GM18907 (cell line): ENCODE measurements around the gene MIF4GD.
"Not testable (repeated sequence)": the region's sequence is repeated elsewhere in the genome, so short reads cannot be mapped to it uniquely, and the experiment has no call there.

Experiments
- ATAC-seq: cut with Tn5 transposase; IDR thresholded peaks from one replicate; pipeline ENCODE4 v1.9.1; 2021; ENCODE audit warnings: mild to moderate bottlenecking, moderate library complexity; ENCODE audit not compliant: unreplicated experiment

Gene MIF4GD

GRCh38 chr17:75262112-75262606 is 8.9 kb downstream of the MIF4GD start:
- ATAC-seq = peak; percentile 14

GRCh38 chr17:75261336-75262111 is 9.5 kb downstream of the MIF4GD start, which contains the start of the genes GGA3 and MRPS7:
TSS of gene GGA3 (minus strand) at chr17:75261606. CDS start at chr17:75261587, 19 bp downstream.
TSS of gene MRPS7 (plus strand) at chr17:75261879. CDS start at chr17:75261901, 22 bp downstream.
- ATAC-seq = peak; percentile 88

DNA sequence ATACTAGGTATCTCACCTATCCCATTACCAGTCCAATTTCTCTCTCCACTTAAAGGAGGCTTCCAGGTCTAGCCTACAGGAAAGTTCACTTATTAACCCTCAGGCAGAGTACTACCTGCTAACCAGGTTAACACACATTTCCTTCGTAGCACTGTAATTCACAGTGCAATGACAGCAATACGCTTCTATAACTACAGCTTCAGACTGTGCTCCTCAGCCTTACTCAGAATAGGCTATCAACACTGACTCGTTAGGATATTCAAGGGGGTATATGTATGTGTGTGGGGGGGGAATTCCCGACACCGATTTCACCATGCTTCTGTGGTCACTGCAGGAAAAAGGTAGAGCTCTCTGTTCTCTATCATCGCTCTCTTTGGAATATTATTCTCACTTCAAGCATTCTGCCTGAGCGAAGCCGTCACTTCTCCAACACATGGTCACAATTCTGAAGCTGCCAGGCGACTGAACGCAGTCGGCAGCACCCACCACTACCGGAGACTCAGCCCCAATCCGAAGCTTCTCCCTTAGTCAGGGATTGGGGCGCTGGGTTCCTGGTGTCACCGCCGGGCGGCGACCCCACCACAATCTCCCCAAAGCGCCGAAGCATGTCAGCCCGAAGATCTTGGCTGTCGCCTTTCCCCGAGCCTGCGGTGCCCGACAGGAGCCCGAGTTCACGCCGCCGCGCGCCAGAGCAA is 10.2 kb downstream of the MIF4GD start:
- ATAC-seq = peak; percentile 30

- not testable (repeated sequence) for ATAC-seq
Measured at GRCh38 chr17:75257228-75257627, 13.8 kb downstream of the MIF4GD start.

DNA sequence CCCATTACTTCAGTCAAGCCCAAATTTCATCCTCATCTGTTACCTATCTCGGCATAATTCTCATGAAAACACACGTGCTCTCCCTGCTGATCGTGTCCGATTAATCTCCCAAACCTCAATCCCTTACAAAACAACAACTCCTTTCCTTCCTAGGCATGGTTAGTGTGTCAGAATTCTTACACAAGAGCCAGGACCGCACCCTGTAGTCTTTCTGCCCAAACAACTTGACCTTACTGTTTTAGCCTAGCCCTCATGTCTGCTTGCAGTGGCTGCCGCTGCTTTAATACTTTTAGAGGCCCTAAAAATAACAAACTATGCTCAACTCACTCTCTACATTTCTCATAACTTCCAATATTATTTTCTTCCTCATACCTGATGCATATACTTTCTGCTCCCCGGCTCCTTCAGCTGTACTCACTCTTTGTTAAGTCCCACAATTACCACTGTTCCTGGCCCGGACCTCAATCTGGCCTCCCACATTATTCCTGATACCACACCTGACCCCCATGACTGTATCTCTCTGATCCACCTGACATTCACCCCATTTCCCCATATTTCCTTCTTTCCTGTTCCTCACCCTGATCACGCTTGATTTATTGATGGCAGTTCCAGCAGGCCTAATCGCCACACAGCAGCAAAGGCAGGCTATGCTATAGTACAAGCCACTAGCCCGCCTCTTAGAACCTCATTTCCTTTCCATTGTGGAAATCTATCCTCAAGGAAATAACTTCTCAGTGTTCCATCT is 14.9 kb downstream of the MIF4GD start:
- ATAC-seq = not testable (repeated sequence)

DNA sequence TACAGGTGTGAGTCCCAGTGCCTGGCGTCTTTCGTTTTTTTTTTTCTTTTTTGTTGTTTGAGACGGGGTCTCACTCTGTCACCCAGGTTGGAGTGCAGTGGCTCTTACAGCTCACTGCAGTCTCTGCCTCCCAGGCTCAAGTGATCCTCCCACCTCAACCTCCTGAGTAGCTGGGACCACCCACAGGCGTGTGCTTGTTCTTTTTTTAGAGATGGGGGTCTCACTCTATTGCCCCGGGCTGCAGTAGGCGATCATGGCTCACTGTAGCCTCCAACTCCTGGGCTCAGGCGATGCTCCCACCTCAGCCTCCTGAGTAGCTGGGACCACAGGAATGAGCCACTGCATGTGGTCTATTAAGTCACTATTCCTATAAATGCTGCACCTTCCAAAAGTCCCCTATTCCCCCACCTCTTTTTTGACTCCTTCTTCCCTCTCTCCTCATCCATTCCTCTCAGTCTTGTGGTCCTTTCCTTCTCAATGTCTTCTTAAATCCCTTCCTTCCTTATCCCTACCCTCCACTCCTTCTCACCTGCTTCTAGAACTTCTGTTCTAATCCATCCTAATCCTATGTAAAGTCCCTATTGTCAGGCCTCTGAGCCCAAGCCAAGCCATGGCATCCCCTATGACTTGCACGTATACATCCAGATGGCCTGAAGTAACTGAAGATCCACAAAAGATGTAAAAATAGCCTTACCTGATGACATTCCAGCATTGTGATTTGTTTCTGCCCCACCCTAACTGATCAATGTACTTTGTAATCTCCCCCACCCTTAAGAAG is 18.8 kb downstream of the MIF4GD start:
- ATAC-seq = no peak

DNA sequence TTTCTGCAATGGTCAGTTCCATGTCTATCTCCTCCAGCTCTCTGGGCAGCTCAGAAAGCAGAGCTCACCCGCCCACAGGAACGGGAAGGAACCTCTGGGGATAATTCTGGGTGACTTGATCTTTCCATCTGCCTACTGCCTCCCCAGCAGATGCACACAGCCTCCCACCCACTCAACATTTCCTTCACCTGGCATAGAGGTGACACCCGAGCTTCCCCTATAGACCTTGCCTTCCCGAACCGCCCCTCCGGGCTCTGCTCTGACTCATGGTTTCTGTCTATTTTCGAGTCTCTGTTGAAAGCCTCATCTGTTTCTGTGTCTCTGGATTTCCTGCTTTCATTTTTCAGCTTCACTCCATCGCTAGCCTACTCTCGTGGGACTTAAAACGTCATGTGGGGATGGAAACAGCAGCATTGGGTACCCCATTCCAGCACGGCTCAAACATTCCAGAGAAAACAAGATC is 21.0 kb downstream of the MIF4GD start:
- peak; percentile 73 for ATAC-seq

GRCh38 chr17:75249564-75249963 is 21.5 kb downstream of the MIF4GD start:
- no peak for ATAC-seq

GRCh38 chr17:75246404-75246803 is 24.6 kb downstream of the MIF4GD start:
- ATAC-seq = no peak

DNA sequence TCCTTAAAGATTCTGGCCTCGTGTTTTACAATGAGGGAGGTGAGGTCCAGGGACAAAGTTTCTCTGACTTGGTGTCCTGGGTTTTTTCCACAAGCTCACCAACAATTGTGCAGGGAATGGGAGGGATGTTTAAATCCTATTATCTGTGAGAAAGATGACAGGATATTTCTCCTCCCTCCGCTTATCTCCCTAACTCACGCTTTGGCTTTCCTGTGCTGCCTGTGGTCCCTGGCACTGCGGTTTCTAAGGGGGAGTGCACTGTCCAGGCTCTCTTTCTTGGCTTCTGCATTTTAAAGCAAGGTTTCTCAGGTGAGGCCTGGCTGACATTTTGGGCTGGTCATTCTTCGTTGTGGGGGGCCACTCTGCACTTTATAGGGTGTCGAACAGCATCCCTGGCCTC is 26.0 kb downstream of the MIF4GD start:
- ATAC-seq = no peak

DNA sequence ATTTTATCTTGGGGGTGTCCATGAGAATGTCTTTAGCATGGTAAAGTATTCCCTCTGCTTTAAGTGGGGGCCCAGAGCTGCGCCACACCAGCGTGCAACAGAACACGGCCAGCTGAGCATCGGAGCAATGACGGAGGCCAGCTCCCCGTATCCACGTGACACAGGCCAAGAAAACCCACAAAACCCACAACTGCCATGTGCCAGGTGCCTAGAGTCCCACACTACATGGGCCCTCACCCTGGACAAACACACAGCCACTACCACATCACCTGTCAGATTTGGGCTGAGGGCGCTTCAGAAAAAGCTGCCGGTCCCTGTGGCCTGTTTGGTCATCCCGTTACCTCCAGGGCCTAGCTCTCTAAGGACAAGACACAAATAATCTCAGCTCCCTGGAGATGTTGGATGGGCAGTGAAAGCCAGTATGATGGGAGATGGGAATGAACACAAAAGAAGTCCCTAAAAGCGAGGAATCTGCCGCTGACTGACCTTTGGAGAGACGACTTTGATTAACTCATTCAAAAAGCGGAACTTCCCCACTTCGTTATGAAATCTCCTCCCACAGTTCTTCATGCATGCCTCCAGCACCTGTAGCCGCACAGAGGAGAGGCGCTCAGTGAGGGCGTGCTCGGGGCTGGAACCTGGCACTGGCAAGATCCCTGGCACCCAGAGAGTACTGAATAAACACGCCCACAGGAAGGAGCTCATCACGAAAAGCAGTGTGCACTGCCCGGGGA is 26.7 kb downstream of the MIF4GD start:
- ATAC-seq = no peak

DNA sequence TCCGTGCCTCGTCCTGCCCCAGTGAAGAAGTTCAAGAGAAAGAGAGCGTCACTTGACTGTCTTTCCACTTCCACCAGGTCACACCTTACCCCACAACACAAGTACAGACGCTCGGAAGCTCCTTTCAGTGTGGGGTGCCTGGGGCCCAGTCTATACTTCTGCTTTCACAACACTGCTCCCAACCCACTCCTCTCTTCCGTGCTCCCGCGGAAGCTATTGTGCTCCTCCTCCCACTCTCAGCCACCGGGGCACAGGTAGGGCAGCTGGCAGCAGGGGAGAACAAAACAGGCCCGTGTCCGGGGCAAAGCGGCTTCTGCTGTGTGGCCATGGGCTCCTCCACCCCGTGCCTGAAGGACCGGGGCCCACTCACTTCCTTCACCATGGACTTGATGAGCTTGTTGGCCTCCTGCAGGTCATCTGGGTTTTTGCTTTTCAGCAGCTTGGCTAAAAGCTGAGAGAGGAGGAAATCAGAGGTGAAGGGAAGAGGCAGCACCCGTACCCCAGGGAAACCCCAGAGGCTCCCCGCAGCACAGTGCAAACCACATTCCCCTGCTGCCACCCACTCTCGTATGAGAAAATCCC is 28.5 kb downstream of the MIF4GD start:
- ATAC-seq = no peak

DNA sequence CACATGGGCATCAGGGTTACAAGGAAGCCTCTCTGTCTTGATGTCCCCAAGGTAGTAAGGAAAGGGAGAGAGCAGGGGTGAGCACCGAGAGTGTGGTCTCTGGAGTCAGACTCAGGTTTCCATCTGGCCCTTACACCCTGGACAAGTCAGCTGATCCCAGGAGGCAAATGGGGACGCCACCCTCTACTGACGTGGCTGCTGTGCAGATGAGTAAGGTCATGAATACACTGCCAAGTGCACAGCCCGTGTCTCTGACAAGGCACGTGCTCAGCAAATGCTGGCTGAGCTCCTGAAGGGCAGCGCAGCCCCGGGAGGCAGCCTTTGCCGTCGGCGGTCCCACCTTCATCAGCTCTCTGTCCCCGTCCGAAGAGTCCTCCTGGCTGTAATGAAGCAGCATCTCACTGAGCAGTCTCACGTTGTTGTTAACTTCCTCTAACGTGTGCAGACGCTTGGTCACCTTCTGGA is 29.0 kb downstream of the MIF4GD start:
- no peak for ATAC-seq

GRCh38 chr17:75241502-75241901 is 29.5 kb downstream of the MIF4GD start:
- no peak for ATAC-seq

- no peak for ATAC-seq
Measured at GRCh38 chr17:75241143-75241430, 29.9 kb downstream of the MIF4GD start.

DNA sequence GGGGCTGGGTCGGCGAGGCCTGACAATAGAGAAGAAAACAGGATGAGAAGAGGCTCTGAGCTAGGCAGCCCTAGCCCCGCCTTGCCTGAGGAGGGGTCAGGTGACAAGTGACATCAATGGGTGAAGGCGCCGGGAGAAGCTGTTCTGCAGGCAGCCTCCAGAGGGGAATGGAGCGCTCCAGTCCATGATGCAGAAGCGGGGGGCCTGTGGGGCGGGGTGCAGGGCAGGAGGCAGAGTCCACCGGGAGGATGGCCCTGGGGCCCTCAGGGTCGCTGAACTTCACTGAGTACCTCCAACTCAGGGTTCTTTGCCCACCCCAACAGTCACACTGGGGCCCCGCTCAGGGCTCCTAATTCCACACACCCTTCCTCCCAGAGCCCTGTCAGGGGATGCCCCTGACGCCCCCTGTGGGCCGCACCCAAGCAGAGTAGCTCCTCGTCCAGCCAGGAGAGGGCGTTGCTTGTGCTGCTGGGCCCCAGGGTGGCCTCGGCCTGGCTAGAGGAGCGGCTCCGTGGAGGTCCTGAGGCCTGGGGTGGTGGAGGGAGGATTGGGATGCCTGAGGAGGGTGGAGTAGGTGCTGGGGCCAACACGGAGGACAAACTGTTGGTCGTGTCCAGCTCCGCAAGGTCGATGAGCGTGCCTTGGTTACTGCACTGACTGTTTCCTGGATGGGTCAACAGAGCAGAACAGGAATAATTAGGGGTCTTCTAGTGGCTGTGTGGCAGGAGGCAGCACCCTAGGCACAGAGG is 30.5 kb downstream of the MIF4GD start:
- no peak for ATAC-seq

- ATAC-seq = no peak
Measured at GRCh38 chr17:75239778-75240393, 31.1 kb downstream of the MIF4GD start.

DNA sequence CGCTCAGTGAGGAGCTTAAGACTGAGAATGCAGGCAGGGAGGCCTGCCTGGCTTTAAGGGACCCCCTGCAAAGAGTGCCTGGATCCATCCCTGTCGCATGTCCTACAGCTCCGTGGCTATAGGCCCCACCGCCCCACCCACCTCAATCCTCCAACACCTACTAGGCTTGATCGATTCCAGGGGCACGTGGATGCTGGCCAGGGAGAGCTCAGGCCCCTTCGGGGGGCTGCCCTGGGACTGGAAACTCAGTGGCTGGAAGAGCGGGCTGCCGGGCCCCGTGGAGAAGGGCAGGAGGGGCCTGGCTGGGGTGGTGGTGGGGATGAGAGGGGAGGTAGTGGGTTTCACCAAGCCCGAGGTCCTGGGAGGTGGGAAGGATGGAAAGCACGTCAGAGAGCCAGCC is 31.8 kb downstream of the MIF4GD start:
- ATAC-seq = no peak
